GM12864 (cell line): ENCODE results near the gene RASGRP1.
A peak's percentile ranks its signal among the peaks of the same experiment; 100 is the strongest.

ENCODE experiments used
- DNase-seq: peaks from one replicate; pipeline ENCODE4 v3.0.0-alpha.2; 2011; ENCODE audit warnings: low read depth
- H3K4me3 ChIP-seq: 2 replicates; pipeline ENCODE4 v1.5.1; 2011; ENCODE audit warnings: mild to moderate bottlenecking, low read depth, low read length, control low read depth
- CTCF ChIP-seq: IDR thresholded peaks from 2 replicates; pipeline ENCODE4 v1.5.1; 2011; ENCODE audit warnings: low read depth, mild to moderate bottlenecking, moderate library complexity, low read length, control low read depth, inconsistent platforms; ENCODE audit errors: missing control alignments

Gene RASGRP1

GRCh38 chr15:38564557-38565286, at the start of gene RASGRP1:
TSS of gene RASGRP1 (minus strand) at chr15:38564814. CDS start at chr15:38564628, 186 bp downstream.
- TF ChIP-seq CTCF: peak; percentile 48
- peak within 1 kb of the TSS; percentile 56 for H3K4me3 ChIP-seq

DNA sequence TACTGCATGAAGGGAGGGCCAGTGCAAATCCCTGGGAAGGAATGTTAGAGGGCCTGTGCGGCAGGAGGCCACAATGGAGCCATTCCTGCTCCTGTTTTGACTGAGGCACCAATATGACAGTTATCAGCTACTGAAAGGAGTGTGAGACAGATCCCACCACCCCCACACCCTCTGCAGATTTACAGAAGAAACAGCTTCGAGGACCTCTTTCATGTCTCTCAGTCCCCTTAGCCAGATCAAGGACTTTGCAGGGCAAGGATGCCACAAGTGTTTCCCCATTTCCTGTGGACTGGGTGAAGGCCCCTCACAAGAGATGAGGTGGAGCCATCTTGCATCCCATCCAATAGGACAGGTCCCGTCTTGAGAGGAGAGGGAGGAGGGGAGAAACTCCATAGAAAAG, 48.5 kb upstream of the RASGRP1 start:
- no peak for TF ChIP-seq CTCF
- DNase-seq: no peak
- H3K4me3 ChIP-seq: no peak overlapping the region

More at GRCh38 chr15:38564557-38565286, at the start of gene RASGRP1:
- DNase-seq: no peak

DNA sequence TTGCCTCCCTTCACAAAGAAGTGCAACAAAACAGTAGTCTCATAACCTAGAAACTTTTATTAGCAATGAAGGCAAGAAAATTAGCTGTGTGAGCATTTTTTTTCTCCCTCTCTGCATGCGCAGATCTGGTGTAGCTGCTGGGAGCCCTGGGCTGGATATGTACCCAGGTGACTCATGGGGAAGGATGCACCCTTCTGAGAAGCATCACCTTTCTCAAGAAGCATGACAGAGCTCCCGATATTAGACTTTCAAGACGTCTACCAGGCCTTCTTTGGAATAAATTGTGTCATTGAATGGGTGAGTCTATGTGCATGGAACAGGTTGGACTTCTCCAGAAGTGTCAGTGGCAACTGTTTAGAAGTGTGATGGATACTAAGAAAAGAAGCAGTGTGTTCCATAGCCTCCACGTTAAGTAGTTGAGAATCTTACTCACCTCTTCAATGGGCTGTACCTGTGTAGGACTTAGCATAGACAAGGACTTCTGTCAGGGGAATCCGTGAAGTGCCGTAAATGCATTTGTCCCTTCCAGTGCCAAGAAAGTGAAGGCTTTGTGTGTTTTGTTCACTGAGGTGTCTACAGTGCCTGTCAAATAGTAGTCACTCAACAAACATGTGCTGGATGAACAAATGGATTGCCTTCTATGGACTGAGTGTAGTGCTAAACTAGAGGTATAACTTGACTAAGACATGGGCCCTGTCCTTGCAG, 47.7 kb upstream of the RASGRP1 start:
- no peak for TF ChIP-seq CTCF
- DNase-seq: no peak
- no peak overlapping the region for H3K4me3 ChIP-seq

DNA sequence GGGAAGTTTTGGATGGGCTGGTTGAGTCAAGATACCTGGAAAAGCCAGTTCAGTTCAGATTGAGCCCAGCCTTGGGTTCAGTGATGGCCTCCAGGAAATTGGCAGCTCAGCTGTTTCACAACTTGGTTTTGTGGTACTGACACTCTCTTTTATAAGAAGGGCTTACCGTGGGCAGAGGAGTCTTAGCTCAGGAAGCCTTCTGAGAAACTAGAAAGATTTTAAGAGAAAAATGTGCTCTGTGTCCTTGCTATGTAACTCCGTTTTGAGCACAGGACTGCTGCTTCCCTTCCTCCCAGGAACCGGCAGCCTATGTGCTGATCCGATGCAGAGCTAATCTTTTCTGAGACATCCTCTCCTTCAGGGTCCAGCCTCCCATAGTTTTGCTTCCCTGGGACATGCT, 46.6 kb upstream of the RASGRP1 start:
- DNase-seq: no peak
- TF ChIP-seq CTCF: no peak
- H3K4me3 ChIP-seq: no peak overlapping the region

- no peak for TF ChIP-seq CTCF
- no peak overlapping the region for H3K4me3 ChIP-seq
Observed at GRCh38 chr15:38610748-38611147, 46.1 kb upstream of the RASGRP1 start.

DNA sequence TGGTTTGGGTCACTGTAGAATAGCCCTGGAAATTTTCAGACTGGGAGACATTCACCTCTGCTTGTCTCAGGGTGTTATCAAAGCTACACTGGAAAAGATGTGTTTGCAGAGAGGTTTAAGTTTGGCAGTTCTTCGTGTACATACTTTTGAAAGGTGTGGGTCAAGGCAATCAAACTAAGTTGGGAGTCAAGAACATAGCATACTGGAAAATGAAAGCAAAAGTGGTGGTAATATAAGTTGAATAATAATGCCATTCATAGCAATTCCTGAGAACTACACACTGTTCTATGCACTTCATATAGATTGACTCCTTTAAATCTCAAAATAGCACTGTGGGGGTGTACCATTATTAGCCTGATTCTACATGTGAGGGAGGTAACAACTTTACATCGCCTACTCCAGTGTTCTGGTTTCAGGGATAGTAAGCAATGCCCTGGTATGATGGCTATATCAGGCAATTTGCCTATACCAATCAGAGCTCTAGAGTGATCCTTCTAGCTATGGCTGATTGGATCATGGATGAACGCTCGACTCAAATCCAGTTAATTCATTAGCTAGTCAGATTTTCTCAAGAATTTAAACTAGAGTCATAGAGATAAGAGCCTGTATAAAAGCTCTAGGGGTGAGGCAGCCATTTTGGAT, 44.6 kb upstream of the RASGRP1 start:
- DNase-seq: no peak
- no peak overlapping the region for H3K4me3 ChIP-seq
- no peak for TF ChIP-seq CTCF

More at GRCh38 chr15:38610748-38611147, 46.1 kb upstream of the RASGRP1 start:
- DNase-seq: no peak
